Left ventricle myocardium inferior (tissue), 1 donor: ENCODE results near the gene ATPAF2. TPM values are rescaled to one million over a fixed set of nuclear protein-coding genes. Genes with fewer than 3 reads are reported as not detected.

Experiments used
- DNase-seq: peaks from one replicate; pipeline ENCODE4 v3.0.0-alpha.2; 2020
- H3K27ac ChIP-seq: fragments of 200-600 bp; replicated peaks from 2 replicates; pipeline ENCODE4 v1.8.0; 2021
- H3K27me3 ChIP-seq: fragments of 200-600 bp; 2 replicates; pipeline ENCODE4 v1.8.0; 2021; ENCODE audit warnings: low read depth
- H3K36me3 ChIP-seq: fragments of 200-600 bp; 2 replicates; pipeline ENCODE4 v1.8.0; 2021
- H3K4me1 ChIP-seq: fragments of 200-600 bp; 2 replicates; pipeline ENCODE4 v1.8.0; 2021
- H3K4me3 ChIP-seq: fragments of 200-600 bp; 2 replicates; pipeline ENCODE4 v1.8.0; 2021; ENCODE audit warnings: mild to moderate bottlenecking, moderate library complexity
- H3K9me3 ChIP-seq: fragments of 200-600 bp; replicated peaks from 2 replicates; pipeline ENCODE4 v1.8.0; 2021
- CTCF ChIP-seq: fragments of 200-600 bp; IDR thresholded peaks from 2 replicates; pipeline ENCODE4 v1.8.0; 2021; ENCODE audit warnings: antibody characterized with exemption, mild to moderate bottlenecking, borderline replicate concordance
- intact Hi-C: fragments of 100-400 bp; cut with micrococcal nuclease; formaldehyde crosslinking; loops from one replicate; pipeline ENCODE4 v1.11.0; 2022
- total RNA-seq: library from RNA; stranded (reverse); fragmentation: NEBNext Ultra II Directional; extraction: Animal tissue kit (Norgen Biotek cat#: 25700); gene quantifications from one replicate; pipeline ENCODE4 v1.2.1, GENCODE V29; 2021
- donor health status: DM: no; HTN: yes; CAD: no; lungs with severe emphysema.

The ATPAF2 gene
- total RNA-seq, 1 donor from 2014 or later = 37.5 TPM

DNA sequence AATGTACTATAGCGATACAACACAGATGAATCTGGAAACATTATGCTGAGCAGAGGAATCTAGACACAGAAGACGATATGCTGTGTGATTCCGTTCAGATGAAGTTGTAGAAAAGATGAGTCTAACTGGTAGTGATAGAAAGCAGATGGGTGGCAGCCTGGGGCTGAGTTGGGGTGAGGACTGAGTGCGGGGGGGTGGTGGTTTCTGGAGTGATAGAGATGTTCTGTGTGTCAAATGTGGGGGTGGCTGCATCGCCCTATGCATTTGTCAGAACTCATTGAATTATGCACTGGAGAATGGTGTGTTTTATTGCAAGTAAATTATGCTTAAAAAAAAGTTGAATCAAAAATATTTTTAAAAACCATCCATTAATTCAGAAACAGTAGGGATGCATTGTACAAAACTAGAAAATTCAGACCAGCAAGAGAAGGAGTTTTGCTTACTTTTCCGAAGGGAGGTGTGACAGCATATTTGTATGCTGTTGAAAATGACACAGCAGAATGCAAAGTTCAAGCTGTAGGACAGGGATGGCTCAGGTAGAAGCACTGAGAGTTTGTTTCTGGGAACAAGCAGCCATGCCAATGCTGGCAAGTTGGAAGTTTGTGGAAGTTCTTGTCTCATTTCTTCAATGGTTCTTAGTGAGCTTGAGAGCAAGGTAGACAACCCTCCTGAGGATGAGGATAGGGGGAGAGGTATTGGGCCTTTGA is 35.8 kb upstream of the ATPAF2 start:
- peaks cover 32% of the 10 kb centered on the region for H3K27me3 ChIP-seq
- H3K4me3 ChIP-seq = no peak overlapping the region
- no peak for DNase-seq
- no peaks in the 10 kb centered on the region for H3K4me1 ChIP-seq
- no peaks in the 10 kb centered on the region for H3K36me3 ChIP-seq
- no peaks in the 10 kb centered on the region for H3K9me3 ChIP-seq
- TF ChIP-seq CTCF = no peak
- intact Hi-C loops = no loop called here
- H3K27ac ChIP-seq = no peak overlapping the region

- Histone ChIP-seq H3K4me1 (no peaks in the 10 kb centered on the region), H3K9me3 (no peaks in the 10 kb centered on the region), H3K4me3 (no peak overlapping the region), H3K27me3 (peaks cover 16% of the 10 kb centered on the region), H3K27ac (no peak overlapping the region), H3K36me3 (peaks cover 2% of the 10 kb centered on the region)
- DNase-seq = no peak
- TF ChIP-seq CTCF = no peak
- intact Hi-C loops = no loop called here
Measured at GRCh38 chr17:18071751-18072150, 32.8 kb upstream of the ATPAF2 start.

DNA sequence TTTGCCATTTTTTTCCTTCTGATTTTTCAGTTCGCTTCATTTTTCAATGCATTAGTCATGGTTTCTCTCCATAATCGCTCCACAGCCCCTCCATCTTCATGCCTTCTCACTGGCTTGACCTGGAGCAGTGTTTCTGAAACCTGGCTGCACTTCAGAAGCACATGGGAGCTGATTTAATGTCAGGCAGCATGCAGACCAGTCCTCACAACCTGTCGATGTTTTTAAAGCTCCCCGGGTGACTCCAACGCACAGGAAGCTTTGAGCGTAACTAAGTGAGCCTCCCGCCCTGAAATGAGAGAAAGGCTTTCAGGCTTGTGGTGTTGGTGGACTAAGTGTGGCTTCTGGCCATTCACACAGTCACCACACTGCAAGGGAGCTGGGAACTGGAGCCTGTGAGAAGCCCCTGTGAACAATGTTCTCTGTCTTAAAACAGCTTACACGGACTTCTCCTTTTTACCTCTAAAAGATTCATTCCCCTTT is 31.9 kb upstream of the ATPAF2 start:
- Histone ChIP-seq H3K9me3 (no peaks in the 10 kb centered on the region), H3K27ac (no peak overlapping the region), H3K27me3 (peaks cover 9% of the 10 kb centered on the region), H3K4me1 (no peaks in the 10 kb centered on the region), H3K4me3 (peak overlapping the region; percentile 34), H3K36me3 (peaks cover 6% of the 10 kb centered on the region)
- intact Hi-C loops = no loop called here
- TF ChIP-seq CTCF = no peak
- no peak for DNase-seq

DNA sequence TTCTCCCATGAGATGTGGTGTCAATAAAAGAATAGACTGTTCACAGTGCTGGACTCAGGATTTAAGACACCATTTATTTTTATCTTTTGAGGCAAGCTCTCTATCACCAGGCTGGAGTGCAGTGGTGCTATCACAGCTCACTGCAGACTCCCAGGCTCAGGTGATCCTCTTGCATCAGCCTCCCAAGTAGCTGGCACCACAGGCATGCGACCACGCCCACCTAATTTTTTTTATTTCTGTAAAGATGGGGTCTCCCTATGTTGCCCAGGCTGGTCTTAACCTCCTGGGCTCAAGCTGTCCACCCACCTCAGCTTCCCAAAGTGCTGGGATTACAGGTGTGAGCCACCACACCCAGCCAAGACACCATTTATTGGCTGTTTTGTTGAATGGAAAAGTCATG is 30.1 kb upstream of the ATPAF2 start:
- intact Hi-C loops = no loop called here
- DNase-seq = no peak
- no peaks in the 10 kb centered on the region for H3K9me3 ChIP-seq
- H3K36me3 ChIP-seq = peaks cover 22% of the 10 kb centered on the region
- no peak overlapping the region for H3K27ac ChIP-seq
- no peak overlapping the region for H3K4me3 ChIP-seq
- H3K27me3 ChIP-seq = no peaks in the 10 kb centered on the region
- TF ChIP-seq CTCF = no peak
- H3K4me1 ChIP-seq = no peaks in the 10 kb centered on the region

DNA sequence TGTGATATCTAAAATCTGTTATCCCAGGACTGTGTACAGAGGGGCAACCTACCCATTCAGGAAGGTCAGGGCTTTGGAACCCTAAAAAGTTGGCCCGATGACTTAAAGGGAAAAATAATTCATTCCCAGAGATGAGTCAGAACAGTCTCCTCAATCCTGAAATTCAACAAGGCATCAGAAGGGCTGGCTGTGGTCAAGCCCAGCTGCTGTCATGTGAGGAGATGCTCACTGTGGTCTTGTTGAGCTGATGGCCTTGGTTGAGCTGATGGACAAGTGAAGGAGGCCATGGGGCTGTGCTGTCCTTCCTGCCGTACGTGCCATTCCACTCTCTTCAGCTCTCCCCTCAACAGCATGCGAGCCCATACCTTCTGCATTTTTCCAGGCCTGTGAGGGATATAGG is 27.9 kb upstream of the ATPAF2 start:
- intact Hi-C loops = no loop called here
- Histone ChIP-seq H3K36me3 (peaks cover 40% of the 10 kb centered on the region), H3K9me3 (no peaks in the 10 kb centered on the region), H3K27ac (no peak overlapping the region), H3K27me3 (no peaks in the 10 kb centered on the region), H3K4me3 (no peak overlapping the region), H3K4me1 (peaks cover 4% of the 10 kb centered on the region)
- no peak for TF ChIP-seq CTCF
- no peak for DNase-seq
